H1 (cell line): ENCODE data around the gene SGMS1. TPM values are rescaled to one million over a fixed set of nuclear protein-coding genes. Genes with fewer than 3 reads are reported as not detected.

Experiments used
- CTCF ChIA-PET: fragments of 300-600 bp; sonication (Branson Sonifier 250); formaldehyde crosslinking; loops from one replicate; lab custom pipeline; 2021; ENCODE audit not compliant: partially characterized antibody; lab: Charles Lee
- POLR2A ChIA-PET: fragments of 300-600 bp; sonication (Branson Sonifier 250); formaldehyde crosslinking; loops from one replicate; lab custom pipeline; 2021; ENCODE audit warnings: inconsistent platforms; ENCODE audit not compliant: partially characterized antibody; lab: Charles Lee
- DNase-seq, 2 experiments: peaks; one replicate each; pipeline versions ENCODE4 v3.0.0 to v3.0.0-alpha.2; 2010 to 2022; ENCODE audit warnings: low spot score in 2 of 2, low read depth in 1 of 2, mixed read lengths in 1 of 2
- FAIRE-seq: peaks from 2 replicates; lab custom pipeline; 2011; peaks lifted over from hg19 to GRCh38; lab: Jason Lieb, UNC
- H2AFZ ChIP-seq: 2 replicates; pipeline ENCODE4 v1.8.1; 2012; ENCODE audit warnings: low read length, inconsistent platforms
- H2AK5ac ChIP-seq: 2 replicates; pipeline ENCODE4 v1.6.1; 2013; ENCODE audit warnings: low read depth, low read length
- H2BK120ac ChIP-seq: replicated peaks from 2 replicates; pipeline ENCODE3; 2013; ENCODE audit warnings: low read depth, low read length, inconsistent platforms
- H2BK12ac ChIP-seq: 2 replicates; pipeline ENCODE4 v1.6.1; 2013; ENCODE audit warnings: low read depth, low read length
- H2BK15ac ChIP-seq: 2 replicates; pipeline ENCODE4 v1.6.1; 2013; ENCODE audit warnings: low read length
- H2BK20ac ChIP-seq: 2 replicates; pipeline ENCODE4 v1.6.1; 2013; ENCODE audit warnings: low read length
- H2BK5ac ChIP-seq: 2 replicates; pipeline ENCODE4 v1.6.1; 2013; ENCODE audit warnings: low read depth, low read length
- H3K14ac ChIP-seq: 2 replicates; pipeline ENCODE4 v1.6.1; 2013; ENCODE audit warnings: inconsistent platforms; ENCODE audit not compliant: insufficient read length
- H3K18ac ChIP-seq: 2 replicates; pipeline ENCODE4 v1.6.1; 2013; ENCODE audit warnings: low read length; ENCODE audit errors: extremely low read depth
- H3K23ac ChIP-seq: 2 replicates; pipeline ENCODE4 v1.6.1; 2013; ENCODE audit warnings: inconsistent platforms; ENCODE audit not compliant: insufficient read length
- H3K23me2 ChIP-seq: 2 replicates; pipeline ENCODE4 v1.6.1; 2013; ENCODE audit warnings: low read depth, low read length
- H3K27ac ChIP-seq: 2 replicates; pipeline ENCODE4 v1.6.1; 2011; ENCODE audit warnings: low read depth, low read length, inconsistent platforms
- H3K27me3 ChIP-seq, 4 experiments: replicated peaks in 1 of 4; 1 replicate in 1 of 4; 2 replicates in 3 of 4; pipeline versions ENCODE4 v1.6.1 to v1.8.1; 2011 to 2013; ENCODE audit warnings: low read length in 3 of 4, mild to moderate bottlenecking in 3 of 4, inconsistent platforms in 2 of 4, mixed read lengths in 2 of 4, moderate library complexity in 1 of 4; ENCODE audit not compliant: control insufficient read depth in 3 of 4, insufficient read depth in 3 of 4; ENCODE audit errors: extremely low read depth in 1 of 4
- H3K36me3 ChIP-seq, 4 experiments: 2 replicates each; pipeline versions ENCODE4 v1.6.1 to v1.8.1; 2011 to 2013; ENCODE audit warnings: mild to moderate bottlenecking in 4 of 4, low read length in 3 of 4, moderate library complexity in 2 of 4, control low read depth in 1 of 4, inconsistent platforms in 1 of 4; ENCODE audit not compliant: insufficient read depth in 4 of 4, control insufficient read depth in 2 of 4
- H3K4ac ChIP-seq: replicated peaks from 2 replicates; pipeline ENCODE3; 2013; ENCODE audit warnings: low read length, low read depth, mixed read lengths, inconsistent platforms; ENCODE audit not compliant: insufficient read length
- H3K4me1 ChIP-seq, 4 experiments: replicated peaks in 1 of 4; 1 replicate in 1 of 4; 2 replicates in 3 of 4; pipeline versions ENCODE4 v1.6.1 to v1.8.1; 2011 to 2013; ENCODE audit warnings: low read length in 3 of 4, inconsistent platforms in 2 of 4, mixed read lengths in 1 of 4; ENCODE audit not compliant: insufficient read depth in 4 of 4, control insufficient read depth in 3 of 4
- H3K4me2 ChIP-seq, 2 experiments: 2 replicates each; pipeline versions ENCODE4 v1.6.1 to v1.8.1; 2011 to 2013; ENCODE audit warnings: low read depth in 2 of 2, low read length in 2 of 2, control low read depth in 1 of 2, inconsistent platforms in 1 of 2, mild to moderate bottlenecking in 1 of 2; ENCODE audit not compliant: insufficient read depth in 1 of 2
- H3K4me3 ChIP-seq, 4 experiments: fragments of 200-600, 300-600 bp in 1 of 4; sonication (generic), shearing (Covaris generic), sonication (Bioruptor Twin) in 1 of 4; 2 replicates each; pipeline versions ENCODE4 v1.5.1 to v1.8.1; 2011 to 2016; ENCODE audit warnings: low read length in 4 of 4, low read depth in 3 of 4, control low read depth in 2 of 4, inconsistent platforms in 2 of 4, mild to moderate bottlenecking in 2 of 4, mixed read lengths in 1 of 4, moderate library complexity in 1 of 4; ENCODE audit not compliant: insufficient read depth in 2 of 4; ENCODE audit errors: extremely low read depth in 1 of 4
- H3K56ac ChIP-seq: replicated peaks from 2 replicates; pipeline ENCODE3; 2013; ENCODE audit warnings: low read depth, mild to moderate bottlenecking, mixed read lengths, low read length, inconsistent platforms; ENCODE audit not compliant: insufficient read length
- H3K79me1 ChIP-seq: 2 replicates; pipeline ENCODE4 v1.6.1; 2013; ENCODE audit warnings: low read depth, low read length, control low read depth
- H3K79me2 ChIP-seq, 2 experiments: 2 replicates each; pipeline versions ENCODE4 v1.6.1 to v1.8.1; 2012 to 2013; ENCODE audit warnings: low read length in 2 of 2, mild to moderate bottlenecking in 2 of 2, inconsistent platforms in 1 of 2; ENCODE audit not compliant: insufficient read depth in 2 of 2, control insufficient read depth in 1 of 2
- H3K9ac ChIP-seq, 4 experiments: replicated peaks in 1 of 4; 1 replicate in 1 of 4; 2 replicates in 3 of 4; pipeline versions ENCODE4 v1.6.1 to v1.8.1; 2011 to 2013; ENCODE audit warnings: low read depth in 3 of 4, low read length in 3 of 4, control low read depth in 2 of 4, mild to moderate bottlenecking in 2 of 4, moderate library complexity in 2 of 4, inconsistent platforms in 1 of 4; ENCODE audit errors: extremely low read depth in 1 of 4
- H3K9me3 ChIP-seq, 2 experiments: 2 replicates each; pipeline versions ENCODE4 v1.6.1 to v1.8.1; 2012 to 2013; ENCODE audit warnings: mild to moderate bottlenecking in 2 of 2, moderate library complexity in 2 of 2, control low read depth in 1 of 2, inconsistent platforms in 1 of 2, low read depth in 1 of 2, low read length in 1 of 2, mixed read lengths in 1 of 2; ENCODE audit not compliant: insufficient read depth in 2 of 2
- H4K20me1 ChIP-seq, 2 experiments: replicated peaks in 1 of 2; 2 replicates each; pipeline versions ENCODE3 to v1.8.1; 2011 to 2013; ENCODE audit warnings: inconsistent platforms in 2 of 2, low read length in 2 of 2, mild to moderate bottlenecking in 1 of 2; ENCODE audit not compliant: insufficient read depth in 2 of 2, control insufficient read depth in 1 of 2
- H4K5ac ChIP-seq: 2 replicates; pipeline ENCODE4 v1.6.1; 2013; ENCODE audit warnings: low read length, low read depth, mixed read lengths, inconsistent platforms; ENCODE audit not compliant: insufficient read length
- H4K8ac ChIP-seq: 2 replicates; pipeline ENCODE4 v1.8.0; 2013; ENCODE audit warnings: mild to moderate bottlenecking, moderate library complexity, low read length, inconsistent platforms; ENCODE audit not compliant: insufficient read depth; ENCODE audit errors: extremely low read depth
- H4K91ac ChIP-seq: replicated peaks from 2 replicates; pipeline ENCODE3; 2013; ENCODE audit warnings: low read length, mixed read lengths, inconsistent platforms; ENCODE audit not compliant: insufficient read length
- ATF3 ChIP-seq: IDR thresholded peaks from 2 replicates; pipeline ENCODE4 v1.6.1; 2011; ENCODE audit warnings: low read depth, mild to moderate bottlenecking, low read length; ENCODE audit not compliant: insufficient read depth
- CBX5 ChIP-seq: fragments of 300-800, 300-1000 bp; sonication (generic); IDR thresholded peaks from 2 replicates; pipeline ENCODE4 v1.7.1; 2016; ENCODE audit warnings: antibody characterized with exemption, low read length, low read depth
- CHD1 ChIP-seq: IDR thresholded peaks from 2 replicates; pipeline ENCODE4 v1.6.1; 2012; ENCODE audit warnings: low read depth, low read length, improper control_type of control experiment
- FOSL1 ChIP-seq: IDR thresholded peaks from 2 replicates; pipeline ENCODE4 v1.6.1; 2011; ENCODE audit warnings: mild to moderate bottlenecking, low read depth, low read length, moderate library complexity; ENCODE audit not compliant: insufficient read depth
- GTF2F1 ChIP-seq: IDR thresholded peaks from 2 replicates; pipeline ENCODE4 v1.6.1; 2012; ENCODE audit warnings: low read depth, low read length, improper control_type of control experiment, borderline replicate concordance
- JUN ChIP-seq: IDR thresholded peaks from 2 replicates; pipeline ENCODE4 v1.6.1; 2011; ENCODE audit warnings: low read depth, mild to moderate bottlenecking, improper control_type of control experiment, low read length
- MAX ChIP-seq: IDR thresholded peaks from 2 replicates; pipeline ENCODE4 v1.6.1; 2012; ENCODE audit warnings: inconsistent platforms
- PHF8 ChIP-seq: fragments of 200-600 bp; sonication (generic); conservative IDR thresholded peaks from 2 replicates; pipeline ENCODE4 v1.7.1; 2012; ENCODE audit warnings: low read depth, mild to moderate bottlenecking, inconsistent platforms, low read length, moderate library complexity
- SIN3A ChIP-seq, 2 experiments: IDR thresholded peaks in 1 of 2; conservative IDR thresholded peaks in 1 of 2; 2 replicates each; pipeline ENCODE4 v1.6.1; 2011 to 2012; ENCODE audit warnings: low read length in 2 of 2, improper control_type of control experiment in 1 of 2, low read depth in 1 of 2, mild to moderate bottlenecking in 1 of 2
- SP1 ChIP-seq: IDR thresholded peaks from 2 replicates; pipeline ENCODE4 v1.6.1; 2011; ENCODE audit warnings: low read depth, low read length
- SUZ12 ChIP-seq: fragments of 200-600 bp; sonication (generic); IDR thresholded peaks from 2 replicates; pipeline ENCODE4 v1.6.1; 2012; ENCODE audit warnings: mild to moderate bottlenecking, inconsistent platforms, low read length, moderate library complexity, mixed read lengths
- TEAD4 ChIP-seq: IDR thresholded peaks from 2 replicates; pipeline ENCODE4 v1.6.1; 2012; ENCODE audit warnings: low read depth, low read length, inconsistent platforms, mixed read lengths
- YY1 ChIP-seq: IDR thresholded peaks from 2 replicates; pipeline ENCODE4 v1.6.1; 2011; ENCODE audit warnings: low read depth, mild to moderate bottlenecking, low read length
- WGBS, 2 experiments: shearing (Covaris generic) in 1 of 2; methylation state at CpG; one replicate each; pipeline versions ENCODE4 v1.1.6 to v1.1.7; 2013 to 2015; ENCODE audit warnings: low lambda C conversion rate in 2 of 2, mixed read lengths in 2 of 2, inconsistent platforms in 1 of 2, low coverage in 1 of 2, missing lambda C conversion rate in 1 of 2; ENCODE audit not compliant: insufficient replicate concordance in 2 of 2, insufficient coverage in 1 of 2, insufficient read length in 1 of 2; ENCODE audit errors: extremely low coverage in 1 of 2, missing lambda C conversion rate in 1 of 2; 5-methylcytosine and 5-hydroxymethylcytosine counted together
- polyA plus RNA-seq, 7 experiments: library from polyadenylated mRNA; depleted of rRNA in 3 of 7; stranded (reverse) in 5 of 7; unstranded in 2 of 7; fragments of >200 nt in 5 of 7; fragments of 200-250 nt in 2 of 7; gene quantifications; 1 replicate in 5 of 7; 2 replicates in 1 of 7; 4 replicates in 1 of 7; pipeline versions ENCODE4 v1.2.1 to v1.2.3, GENCODE V29; 2011 to 2013; ENCODE audit warnings: missing spikeins in 2 of 7, mixed read lengths in 2 of 7
- total RNA-seq: library from RNA; stranded (reverse); fragmentation: NEBNext Ultra II Directional; extraction: Animal tissue kit (Norgen Biotek cat#: 25700); gene quantifications from 2 replicates; pipeline ENCODE4 v1.2.1, GENCODE V29; 2021

The SGMS1 gene
- total and polyA plus RNA-seq, 2 of the 8 experiments (the other 6 are each of a cell fraction or from before 2014, with no cell fraction given), result 6.0 to 15.6 TPM

- Histone ChIP-seq H3K14ac (no peak overlapping the region), H3K4me3 (peak overlapping the region in 1 of 4 experiments; percentile 42; a peak in 3 of 8 replicates), H3K79me1 (peaks cover 2% of the 10 kb centered on the region; the same call in 1 of the 2 replicates), H3K4ac (no peak overlapping the region), H2BK15ac (no peak overlapping the region), H2BK5ac (peak overlapping the region; percentile 74; the same call in 1 of the 2 replicates), H3K9ac (no peak overlapping the region), H3K79me2 (peaks cover 0 to 71% of the 10 kb centered on the region in 2 experiments; a peak in 3 of 4 replicates), H3K27me3 (no peaks in the 10 kb centered on the region; a peak in 1 of 7 replicates), H3K18ac (peak overlapping the region; percentile 55), H4K20me1 (peaks cover 2 to 10% of the 10 kb centered on the region in 2 experiments), H2BK120ac (no peak overlapping the region), H4K91ac (peak overlapping the region; percentile 28), H2BK12ac (peak overlapping the region; percentile 51), H3K9me3 (no peaks in the 10 kb centered on the region), H2AK5ac (peak overlapping the region; percentile 34; the same call in 1 of the 2 replicates), H3K4me1 (peaks cover 11 to 30% (median 20%) of the 10 kb centered on the region in 4 experiments), H3K36me3 (no peaks in the 10 kb centered on the region), H3K23ac (no peak overlapping the region), H3K27ac (peak overlapping the region; percentile 54; the same call in 1 of the 2 replicates), H2BK20ac (no peak overlapping the region; the same call in 1 of the 2 replicates), H3K23me2 (peaks cover 11% of the 10 kb centered on the region), H2AFZ (no peak overlapping the region), H3K4me2 (peak overlapping the region; percentile 48 to 67), H4K8ac (no peak overlapping the region), H4K5ac (no peak overlapping the region), H3K56ac (no peak overlapping the region)
- DNase-seq (no peak), FAIRE-seq (peak; percentile 55)
- WGBS, 2 experiments, result 61% methylated on average over 2 of the region's 2 CpGs; no CpG with 5 or more reads in 1 of the 2 experiments
- POLR2A ChIA-PET, result interaction anchor here (1.0 to 1.9 kb wide), 4 partner anchors 9 to 54 kb away, joined by 3 to 6 read pairs (median 4); no protein-coding TSS in a partner anchor
- CTCF ChIA-PET, result interaction anchor here (0.6 to 3.2 kb wide), 11 partner anchors 7 to 380 kb away, joined by 3 to 19 read pairs (median 3); no protein-coding TSS in a partner anchor
- TF ChIP-seq YY1 (no peak), MAX (no peak), SIN3A (conservative IDR thresholded peaks at IDR 0.05 in 1 of 2, IDR thresholded peaks at IDR 0.05 in 1 of 2; ENCODE audit: low read depth in 1 of 2, low read length in 2 of 2) (no peak), JUN (no peak), GTF2F1 (no peak), SUZ12 (no peak), FOSL1 (no peak), CBX5 (no peak), ATF3 (no peak), SP1 (no peak), CHD1 (no peak), PHF8 (no peak), TEAD4 (no peak)
Observed at GRCh38 chr10:50619882-50620281, 3.9 kb downstream of the SGMS1 start.
